Gastroesophageal sphincter (tissue), 3 donors: Measurements from ENCODE around the gene CBX7.

Source experiments
- EP300 ChIP-seq: sonication (generic); formaldehyde crosslinking; IDR thresholded peaks from one replicate; pipeline ENCODE4 v1.6.1; 2017; ENCODE audit warnings: antibody characterized with exemption, mild to moderate bottlenecking
- POLR2A ChIP-seq, 2 donors: fragments of 450-650 bp; IDR thresholded peaks; one replicate each; pipeline ENCODE4 v1.6.1; 2017; ENCODE audit warnings: antibody characterized with exemption in 2 of 2, mild to moderate bottlenecking in 2 of 2, moderate library complexity in 1 of 2
- TF ChIP-seq, protein P1 (sequence below), 4 experiments: fragments of 200-600 bp in 2 of 4; fragments of 450-650 bp in 2 of 4; sonication (generic) in 1 of 4; IDR thresholded peaks; one replicate each; pipeline ENCODE4 v1.5.1; 2017 to 2019; ENCODE audit warnings: antibody characterized with exemption in 4 of 4, mild to moderate bottlenecking in 2 of 4, moderate library complexity in 2 of 4

- TF ChIP-seq, protein P1, sequence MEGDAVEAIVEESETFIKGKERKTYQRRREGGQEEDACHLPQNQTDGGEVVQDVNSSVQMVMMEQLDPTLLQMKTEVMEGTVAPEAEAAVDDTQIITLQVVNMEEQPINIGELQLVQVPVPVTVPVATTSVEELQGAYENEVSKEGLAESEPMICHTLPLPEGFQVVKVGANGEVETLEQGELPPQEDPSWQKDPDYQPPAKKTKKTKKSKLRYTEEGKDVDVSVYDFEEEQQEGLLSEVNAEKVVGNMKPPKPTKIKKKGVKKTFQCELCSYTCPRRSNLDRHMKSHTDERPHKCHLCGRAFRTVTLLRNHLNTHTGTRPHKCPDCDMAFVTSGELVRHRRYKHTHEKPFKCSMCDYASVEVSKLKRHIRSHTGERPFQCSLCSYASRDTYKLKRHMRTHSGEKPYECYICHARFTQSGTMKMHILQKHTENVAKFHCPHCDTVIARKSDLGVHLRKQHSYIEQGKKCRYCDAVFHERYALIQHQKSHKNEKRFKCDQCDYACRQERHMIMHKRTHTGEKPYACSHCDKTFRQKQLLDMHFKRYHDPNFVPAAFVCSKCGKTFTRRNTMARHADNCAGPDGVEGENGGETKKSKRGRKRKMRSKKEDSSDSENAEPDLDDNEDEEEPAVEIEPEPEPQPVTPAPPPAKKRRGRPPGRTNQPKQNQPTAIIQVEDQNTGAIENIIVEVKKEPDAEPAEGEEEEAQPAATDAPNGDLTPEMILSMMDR (IDR thresholded peaks at IDR 0.05) = no peak
- no peak for TF ChIP-seq EP300
- TF ChIP-seq POLR2A (IDR thresholded peaks at IDR 0.05) = no peak
Measured at GRCh38 chr22:39081598-39081997, 70.9 kb downstream of the CBX7 start.
